Neural cell (in vitro differentiated cells): ENCODE results near the gene SFRP2. TPM values are rescaled to one million over a fixed set of nuclear protein-coding genes. Genes with fewer than 3 reads are reported as not detected.

Experiments used
- H2AFZ ChIP-seq: fragments of 200-600, 300-800 bp; sonication (generic), shearing (Covaris generic); 2 replicates; pipeline ENCODE4 v1.6.0; 2014; ENCODE audit warnings: low read depth, mild to moderate bottlenecking, antibody characterized with exemption, low read length, moderate library complexity
- H3F3A ChIP-seq: fragments of 200-600 bp; shearing (Covaris generic); 2 replicates; pipeline ENCODE4 v1.6.1; 2016; ENCODE audit warnings: mild to moderate bottlenecking, moderate library complexity, mixed read lengths, antibody characterized with exemption, low read length; ENCODE audit not compliant: insufficient read depth, poor library complexity, severe bottlenecking
- H3K27ac ChIP-seq: fragments of 200-600, 300-800 bp; sonication (generic), shearing (Covaris generic); 2 replicates; pipeline ENCODE4 v1.5.1; 2014; ENCODE audit warnings: mild to moderate bottlenecking, low read length, moderate library complexity
- H3K27me3 ChIP-seq: fragments of 300-800, 200-600 bp; sonication (generic), shearing (Covaris generic); 2 replicates; pipeline ENCODE4 v1.6.0; 2014; ENCODE audit warnings: mild to moderate bottlenecking, low read depth, low read length, moderate library complexity; ENCODE audit not compliant: insufficient read depth
- H3K36me3 ChIP-seq: fragments of 300-800, 200-600 bp; sonication (generic), shearing (Covaris generic); 2 replicates; pipeline ENCODE4 v1.5.1; 2014; ENCODE audit warnings: mild to moderate bottlenecking, antibody characterized with exemption, low read length, moderate library complexity; ENCODE audit not compliant: insufficient read depth
- H3K4me2 ChIP-seq: fragments of 300-800, 200-600 bp; sonication (generic), shearing (Covaris generic); 2 replicates; pipeline ENCODE4 v1.6.0; 2014; ENCODE audit warnings: mild to moderate bottlenecking, low read length
- H3K4me3 ChIP-seq: fragments of 300-800, 200-600 bp; sonication (generic), shearing (Covaris generic); 2 replicates; pipeline ENCODE4 v1.5.1; 2014; ENCODE audit warnings: mild to moderate bottlenecking, low read length, moderate library complexity
- H3K79me2 ChIP-seq: fragments of 200-600 bp; shearing (Covaris generic); replicated peaks from 2 replicates; pipeline ENCODE4 v1.6.0; 2014; ENCODE audit warnings: mild to moderate bottlenecking, low read length, moderate library complexity; ENCODE audit not compliant: insufficient read depth
- H3K9ac ChIP-seq: fragments of 300-800, 200-600 bp; sonication (generic), shearing (Covaris generic); 2 replicates; pipeline ENCODE4 v1.6.1; 2016; ENCODE audit warnings: mild to moderate bottlenecking, low read length, mixed read lengths
- H3K9me2 ChIP-seq: fragments of 200-600 bp; shearing (Covaris generic); 2 replicates; pipeline ENCODE4 v1.6.1; 2016; ENCODE audit warnings: mild to moderate bottlenecking, low read length, mixed read lengths; ENCODE audit not compliant: insufficient read depth
- H3K9me3 ChIP-seq: fragments of 200-600, 300-800 bp; sonication (generic), shearing (Covaris generic); 2 replicates; pipeline ENCODE4 v1.6.1; 2016; ENCODE audit warnings: mild to moderate bottlenecking, mixed run types, low read length, moderate library complexity, mixed read lengths
- H4K20me1 ChIP-seq: fragments of 200-600 bp; shearing (Covaris generic); 2 replicates; pipeline ENCODE4 v1.6.1; 2016; ENCODE audit warnings: mild to moderate bottlenecking, mixed run types; ENCODE audit not compliant: insufficient read depth
- CTCF ChIP-seq: fragments of 450-650 bp; IDR thresholded peaks from 2 replicates; pipeline ENCODE4 v1.5.1; 2014; ENCODE audit warnings: antibody characterized with exemption, mild to moderate bottlenecking, moderate library complexity; ENCODE audit not compliant: poor library complexity, severe bottlenecking
- EP300 ChIP-seq: fragments of 450-650 bp; conservative IDR thresholded peaks from 2 replicates; pipeline ENCODE4 v1.6.1; 2014; ENCODE audit warnings: antibody characterized with exemption, mild to moderate bottlenecking, moderate library complexity; ENCODE audit not compliant: poor library complexity, severe bottlenecking
- EZH2 ChIP-seq: fragments of 200-600, 300-800 bp; shearing (Covaris generic), sonication (generic); IDR thresholded peaks from 2 replicates; pipeline ENCODE4 v1.6.1; 2014; ENCODE audit warnings: antibody characterized with exemption, low read length, borderline replicate concordance, mild to moderate bottlenecking; ENCODE audit not compliant: insufficient read depth, poor library complexity, severe bottlenecking
- MXI1 ChIP-seq: fragments of 450-650 bp; conservative IDR thresholded peaks from 2 replicates; pipeline ENCODE4 v1.6.1; 2014; ENCODE audit warnings: antibody characterized with exemption, mild to moderate bottlenecking; ENCODE audit not compliant: poor library complexity, severe bottlenecking
- POLR2AphosphoS5 ChIP-seq: IDR thresholded peaks from 2 replicates; pipeline ENCODE4 v1.6.1; 2012
- RAD21 ChIP-seq: fragments of 450-650 bp; conservative IDR thresholded peaks from 2 replicates; pipeline ENCODE4 v1.6.1; 2014; ENCODE audit warnings: antibody characterized with exemption, mild to moderate bottlenecking, moderate library complexity
- REST ChIP-seq: IDR thresholded peaks from 2 replicates; pipeline ENCODE4 v1.6.1; 2012; ENCODE audit warnings: borderline replicate concordance
- SMC3 ChIP-seq: fragments of 450-650 bp; conservative IDR thresholded peaks from 2 replicates; pipeline ENCODE4 v1.6.1; 2014; ENCODE audit warnings: antibody characterized with exemption, mild to moderate bottlenecking, moderate library complexity; ENCODE audit not compliant: poor library complexity
- TAF1 ChIP-seq: IDR thresholded peaks from 2 replicates; pipeline ENCODE4 v1.6.1; 2012; ENCODE audit warnings: low read depth
- polyA plus RNA-seq: library from polyadenylated mRNA; depleted of rRNA; stranded (reverse); fragments of >200 nt; gene quantifications from 2 replicates; pipeline ENCODE4 v1.2.3, GENCODE V29; 2014

SFRP2 gene
- polyA plus RNA-seq, 1 donor from 2014 or later: 0.51 TPM

- Histone ChIP-seq H3K9me2 (no peaks in the 10 kb centered on the region), H3K79me2 (no peaks in the 10 kb centered on the region), H3K27ac (no peak overlapping the region), H3F3A (no peaks in the 10 kb centered on the region), H2AFZ (no peak overlapping the region), H3K36me3 (no peaks in the 10 kb centered on the region), H4K20me1 (no peaks in the 10 kb centered on the region), H3K4me3 (no peak overlapping the region), H3K9me3 (no peaks in the 10 kb centered on the region), H3K9ac (no peak overlapping the region), H3K4me2 (no peak overlapping the region), H3K27me3 (no peaks in the 10 kb centered on the region)
- TF ChIP-seq MXI1 (no peak), TAF1 (no peak), REST (no peak), EP300 (no peak), POLR2AphosphoS5 (no peak), RAD21 (no peak), SMC3 (no peak), EZH2 (no peak), CTCF (no peak)
Observed at GRCh38 chr4:153824501-153824900, 35.6 kb upstream of the SFRP2 start.

- no peak for TF ChIP-seq EP300
- TF ChIP-seq MXI1: no peak
- TF ChIP-seq REST: no peak
- TF ChIP-seq RAD21: no peak
- TF ChIP-seq SMC3: no peak
- no peak for TF ChIP-seq TAF1
- TF ChIP-seq CTCF: no peak
- TF ChIP-seq EZH2: no peak
- no peak for TF ChIP-seq POLR2AphosphoS5
- H4K20me1 ChIP-seq: no peaks in the 10 kb centered on the region
- H2AFZ ChIP-seq: no peak overlapping the region
- no peak overlapping the region for H3K27ac ChIP-seq
- no peak overlapping the region for H3K9ac ChIP-seq
- H3K4me3 ChIP-seq: no peak overlapping the region
- no peaks in the 10 kb centered on the region for H3K9me2 ChIP-seq
- no peak overlapping the region for H3K4me2 ChIP-seq
- H3F3A ChIP-seq: no peaks in the 10 kb centered on the region
- no peaks in the 10 kb centered on the region for H3K9me3 ChIP-seq
- no peaks in the 10 kb centered on the region for H3K27me3 ChIP-seq
- H3K79me2 ChIP-seq: no peaks in the 10 kb centered on the region
- H3K36me3 ChIP-seq: no peaks in the 10 kb centered on the region
Observed at GRCh38 chr4:153823483-153823882, 34.6 kb upstream of the SFRP2 start.
